Colonic mucosa (tissue), 4 donors: ENCODE results near the gene TPRKB. TPM values are rescaled to one million over a fixed set of nuclear protein-coding genes. Genes with fewer than 3 reads are reported as not detected.
"Not testable (repeated sequence)": the region's sequence is repeated elsewhere in the genome, so short reads cannot be mapped to it uniquely, and the experiment has no call there.

ENCODE experiments used
- DNase-seq: peaks from one replicate; pipeline ENCODE4 v3.0.0-alpha.2; 2020
- H3K27ac ChIP-seq: fragments of 200-600 bp; one replicate; pipeline ENCODE4 v1.8.0; 2021
- H3K27me3 ChIP-seq: fragments of 200-600 bp; one replicate; pipeline ENCODE4 v1.8.0; 2021
- H3K36me3 ChIP-seq: fragments of 200-600 bp; one replicate; pipeline ENCODE4 v1.8.0; 2021
- H3K4me1 ChIP-seq: fragments of 200-600 bp; one replicate; pipeline ENCODE4 v1.8.0; 2021; ENCODE audit warnings: mild to moderate bottlenecking
- H3K4me3 ChIP-seq: fragments of 200-600 bp; one replicate; pipeline ENCODE4 v1.8.0; 2021
- H3K9ac ChIP-seq, 2 donors: one replicate each; pipeline ENCODE4 v1.7.0; 2013; ENCODE audit warnings: control low read depth in 2 of 2, low read depth in 2 of 2, low read length in 2 of 2
- H3K9me3 ChIP-seq: fragments of 200-600 bp; one replicate; pipeline ENCODE4 v1.8.0; 2021
- CTCF ChIP-seq: fragments of 200-600 bp; IDR thresholded peaks from one replicate; pipeline ENCODE4 v1.8.0; 2022; ENCODE audit warnings: antibody characterized with exemption, mild to moderate bottlenecking
- intact Hi-C: fragments of 100-400 bp; cut with DNase I; formaldehyde crosslinking; loops from one replicate; pipeline ENCODE4 v1.14.1; 2022
- total RNA-seq, 2 donors: library from RNA; stranded (reverse); fragmentation: NEBNext Ultra II Directional in 1 of 2; extraction: Animal tissue kit (Norgen Biotek cat#: 25700) in 1 of 2; gene quantifications; one replicate each; pipeline ENCODE4 v1.2.1, GENCODE V29; 2021
- donor health status: healthy.
- donor health status: DM: no; HTN: no; CAD: no.
- donor health status: DM: no; HTN: no; CAD: no.

TPRKB gene
- 10 to 100 TPM; 28.2 to 37.5 TPM for total RNA-seq

- Histone ChIP-seq H3K27me3 (no peaks in the 10 kb centered on the region), H3K9me3 (no peaks in the 10 kb centered on the region), H3K4me1 (no peaks in the 10 kb centered on the region), H3K9ac (peak within 1 kb of the TSS; percentile 68 to 82), H3K36me3 (no peaks in the 10 kb centered on the region), H3K27ac (peak within 1 kb of the TSS; percentile 61), H3K4me3 (peak within 1 kb of the TSS; percentile 79)
- peak; percentile 96 for DNase-seq
- intact Hi-C loops: loop anchor here (10.0 kb wide), 1 partner anchor 52 kb away; no protein-coding TSS in a partner anchor
- no peak for TF ChIP-seq CTCF
Measured at GRCh38 chr2:73736855-73737779, at the start of gene TPRKB. Gene TPRKB (minus strand): TSS chr2:73737345. CDS start chr2:73734569, 2,776 bp downstream.

- H3K4me1 ChIP-seq, H3K27ac ChIP-seq, H3K27me3 ChIP-seq, intact Hi-C loops, H3K9ac ChIP-seq, H3K9me3 ChIP-seq, H3K4me3 ChIP-seq, H3K36me3 ChIP-seq, DNase-seq: not testable (repeated sequence)
Measured at GRCh38 chr2:73783883-73784282, 46.7 kb upstream of the TPRKB start, which contains the start of gene C2orf78. Gene C2orf78 (plus strand): TSS chr2:73784183. CDS start chr2:73784310, 127 bp downstream.

GRCh38 chr2:73783402-73783801 lies 46.3 kb upstream of the TPRKB start:
- H3K27me3 ChIP-seq, intact Hi-C loops, H3K4me3 ChIP-seq, H3K4me1 ChIP-seq, H3K27ac ChIP-seq, H3K9ac ChIP-seq, H3K36me3 ChIP-seq, H3K9me3 ChIP-seq, DNase-seq: not testable (repeated sequence)

GRCh38 chr2:73780237-73780582 lies 43.1 kb upstream of the TPRKB start:
- Histone ChIP-seq H3K4me1 (peaks cover 11% of the 10 kb centered on the region), H3K27me3 (no peaks in the 10 kb centered on the region), H3K4me3 (peak overlapping the region; percentile 89), H3K27ac (peak overlapping the region; percentile 86), H3K36me3 (no peaks in the 10 kb centered on the region), H3K9ac (peak overlapping the region in 1 of 2 donors; percentile 95), H3K9me3 (no peaks in the 10 kb centered on the region)
- intact Hi-C loops: no loop called here
- DNase-seq: no peak
- TF ChIP-seq CTCF: no peak

GRCh38 chr2:73779467-73780236 lies 42.5 kb upstream of the TPRKB start, which contains the start of gene DUSP11:
Gene DUSP11 (minus strand): TSS chr2:73780103. CDS start chr2:73779974, 129 bp downstream.
- intact Hi-C loops: loop anchor here (10.0 kb wide), 1 partner anchor 95 kb away; no protein-coding TSS in a partner anchor
- TF ChIP-seq CTCF: peak; percentile 80
- Histone ChIP-seq H3K36me3 (no peaks in the 10 kb centered on the region), H3K4me1 (peaks cover 11% of the 10 kb centered on the region), H3K4me3 (peak within 1 kb of the TSS; percentile 89), H3K27ac (peak within 1 kb of the TSS; percentile 86), H3K27me3 (no peaks in the 10 kb centered on the region), H3K9ac (peak within 1 kb of the TSS; percentile 95), H3K9me3 (no peaks in the 10 kb centered on the region)
- peak; percentile 99 for DNase-seq

DNA sequence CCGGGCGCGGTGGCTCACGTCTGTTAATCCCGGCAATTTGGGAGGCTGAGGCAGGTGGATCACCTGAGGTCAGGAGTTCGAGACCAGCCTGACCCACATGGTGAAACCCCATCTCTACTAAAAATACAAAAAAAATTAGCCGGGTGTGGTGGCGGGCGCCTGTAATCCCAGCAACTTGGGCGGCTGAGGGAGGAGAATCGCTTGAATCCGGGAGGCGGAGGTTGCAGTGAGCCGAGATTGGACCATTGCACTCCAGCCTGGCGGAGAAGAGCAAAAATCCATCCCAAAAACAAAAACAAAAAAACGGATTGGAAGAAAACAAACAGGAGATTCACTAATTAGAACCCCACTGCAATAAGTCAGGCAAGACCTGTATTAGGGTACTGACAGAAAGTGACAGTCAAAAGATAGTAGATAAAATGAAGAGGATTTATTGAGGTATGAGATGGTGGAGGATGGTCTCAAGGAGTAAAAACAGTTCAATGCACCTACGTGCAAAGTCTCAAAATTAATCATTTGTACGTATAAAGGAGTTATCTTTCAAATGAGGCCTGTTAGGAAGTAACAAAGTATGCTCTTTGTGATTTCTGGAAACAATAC lies 41.8 kb upstream of the TPRKB start:
- peak overlapping the region; percentile 95 for H3K9ac ChIP-seq
- peak overlapping the region; percentile 86 for H3K27ac ChIP-seq
- peak overlapping the region; percentile 89 for H3K4me3 ChIP-seq
- intact Hi-C loops: loop anchor here (10.0 kb wide), 1 partner anchor 94 kb away; no protein-coding TSS in a partner anchor
- H3K27me3 ChIP-seq, DNase-seq, H3K36me3 ChIP-seq, H3K9me3 ChIP-seq: not testable (repeated sequence)
- peaks cover 11% of the 10 kb centered on the region for H3K4me1 ChIP-seq
